PC-9 (cell line): ENCODE data around the gene PHAF1.

Experiments used
- CTCF ChIP-seq: fragments of 200-600 bp; sonication (generic); conservative IDR thresholded peaks from 2 replicates; pipeline ENCODE4 v1.6.1; 2017; ENCODE audit warnings: mixed run types, antibody characterized with exemption, mild to moderate bottlenecking, moderate library complexity
- EZH2 ChIP-seq: fragments of 200-600 bp; sonication (generic); IDR thresholded peaks from 2 replicates; pipeline ENCODE4 v1.8.0; 2017; ENCODE audit warnings: antibody characterized with exemption, low read depth

- no peak for TF ChIP-seq CTCF
- no peak for TF ChIP-seq EZH2
These were observed 66.9 kb downstream of the PHAF1 start for GRCh38 chr16:67176662-67177061.
